A549 treated with dexamethasone at 1 μM for 4 hours (cell line): ENCODE measurements around the gene PARK7. TPM values are rescaled to one million over a fixed set of nuclear protein-coding genes. Genes with fewer than 3 reads are reported as not detected.

Experiments
- total RNA-seq: library from RNA; stranded (reverse); fragments of 200-300 nt; extraction: Qiagen RNA extraction; gene quantifications from 5 replicates; pipeline ENCODE4 v1.2.3, GENCODE V29; 2022

The PARK7 gene
- total RNA-seq = 326 to 377 TPM (median 346 TPM) in 5 replicates

DNA sequence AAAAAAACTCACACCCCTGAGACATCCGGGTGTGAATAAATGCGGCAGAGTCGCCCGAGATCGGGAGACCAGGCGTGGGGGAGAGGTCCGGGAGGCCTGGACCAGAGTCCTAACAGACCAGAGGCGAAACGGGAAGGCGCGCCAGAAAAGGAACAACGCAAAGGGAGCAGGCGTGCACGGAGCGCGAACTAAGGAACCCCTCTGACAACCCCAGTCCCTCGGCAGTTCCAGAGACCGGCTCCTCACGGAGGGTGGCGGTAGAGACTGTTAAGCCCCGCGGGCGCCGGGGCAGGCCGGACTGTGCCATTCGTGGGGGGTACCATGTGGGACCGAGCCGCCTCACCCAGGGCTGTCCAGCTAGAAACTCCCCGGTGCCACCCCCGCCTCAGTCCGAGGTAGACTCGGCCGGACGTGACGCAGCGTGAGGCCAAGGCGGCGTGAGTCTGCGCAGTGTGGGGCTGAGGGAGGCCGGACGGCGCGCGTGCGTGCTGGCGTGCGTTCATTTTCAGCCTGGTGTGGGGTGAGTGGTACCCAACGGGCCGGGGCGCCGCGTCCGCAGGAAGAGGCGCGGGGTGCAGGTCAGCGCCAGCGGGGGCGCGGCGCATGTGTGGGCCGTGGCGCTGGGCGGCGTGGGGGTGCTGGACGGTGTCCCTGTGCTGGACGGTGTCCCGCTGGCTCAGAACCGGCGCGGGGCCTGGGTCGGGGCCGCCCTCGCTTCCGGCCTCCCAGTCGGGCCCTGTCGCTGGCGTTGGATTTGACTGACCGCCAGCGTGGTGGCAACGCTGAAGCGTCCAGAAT lies at the start of gene PARK7:
Gene PARK7 (plus strand): TSS at position 496 of the 798 bp plus-strand sequence. CDS start 1,075 bp downstream, outside the sequence.

GRCh38 chr1:7940745-7941436 lies 20.6 kb upstream of the PARK7 start, which contains the start of gene TNFRSF9:
Gene TNFRSF9, minus strand, starts transcription at chr1:7940839. Its CDS starts 845 bp downstream, at chr1:7939994.

GRCh38 chr1:8026153-8026975 lies 64.9 kb downstream of the PARK7 start, which contains the start of gene ERRFI1:
Gene ERRFI1, minus strand, starts transcription at chr1:8026309. Its CDS starts 10,690 bp downstream, at chr1:8015619.

Other genes with a start within 250 kb of the PARK7 start
- 73.0 to 82.6 TPM (median 76.4 TPM) in 5 replicates for gene VAMP3, start 190.4 kb upstream of the PARK7 start, total RNA-seq
- gene PER3, start 177.4 kb upstream of the PARK7 start, total RNA-seq = 0.58 to 1.2 TPM (median 1.0 TPM) in 5 replicates
- not detected in 5 replicates for gene UTS2, start 108.6 kb upstream of the PARK7 start, total RNA-seq
- 2.3 to 3.7 TPM (median 2.9 TPM) in 5 replicates for gene TNFRSF9, start 20.9 kb upstream of the PARK7 start, total RNA-seq
- gene ERRFI1, start 64.6 kb downstream of the PARK7 start, total RNA-seq = 194 to 239 TPM (median 225 TPM) in 5 replicates